Fibroblast of villous mesenchyme (primary cell): ENCODE results near the gene ZDHHC4. TPM values are rescaled to one million over a fixed set of nuclear protein-coding genes. Genes with fewer than 3 reads are reported as not detected.

Source experiments
- DNase-seq: peaks from one replicate; pipeline ENCODE4 v3.0.0-alpha.2; 2010; ENCODE audit warnings: low read depth
- H3K4me3 ChIP-seq: 2 replicates; pipeline ENCODE4 v1.5.1; 2011; ENCODE audit warnings: low read depth, mild to moderate bottlenecking, low read length
- CTCF ChIP-seq: IDR thresholded peaks from 2 replicates; pipeline ENCODE4 v1.5.1; 2012; ENCODE audit warnings: low read depth, mild to moderate bottlenecking, low read length; ENCODE audit not compliant: insufficient read depth
- total RNA-seq: library from RNA; depleted of rRNA; stranded (reverse); fragments of >200 nt; gene quantifications from 2 replicates; pipeline ENCODE4 v1.2.3, GENCODE V29; 2012

ZDHHC4 gene
- total RNA-seq, 1 donor = 60.5 TPM

- no peak within 1 kb of the TSS for H3K4me3 ChIP-seq
- no peak for TF ChIP-seq CTCF
- DNase-seq = no peak
These were observed 26.2 kb upstream of the ZDHHC4 start, which contains the start of gene GRID2IP for GRCh38 chr7:6551016-6551511. GRID2IP (minus strand) TSS chr7:6551461; CDS start chr7:6551436, 25 bp downstream.

GRCh38 chr7:6553448-6554044, 23.7 kb upstream of the ZDHHC4 start:
- no peak for DNase-seq
- H3K4me3 ChIP-seq = no peak overlapping the region
- peak; percentile 13 for TF ChIP-seq CTCF

- DNase-seq = no peak
- H3K4me3 ChIP-seq = no peak overlapping the region
- TF ChIP-seq CTCF = no peak
These were observed 22.4 kb upstream of the ZDHHC4 start for GRCh38 chr7:6554848-6555247.

GRCh38 chr7:6556196-6556595, 21.1 kb upstream of the ZDHHC4 start:
- no peak for TF ChIP-seq CTCF
- no peak for DNase-seq
- H3K4me3 ChIP-seq = no peak overlapping the region

GRCh38 chr7:6558837-6559236, 18.4 kb upstream of the ZDHHC4 start:
- peak; percentile 54 for TF ChIP-seq CTCF

GRCh38 chr7:6559896-6560295, 17.4 kb upstream of the ZDHHC4 start:
- TF ChIP-seq CTCF = no peak
- no peak overlapping the region for H3K4me3 ChIP-seq
- DNase-seq = no peak

More at GRCh38 chr7:6558837-6559236, 18.4 kb upstream of the ZDHHC4 start:
- DNase-seq = peak; percentile 34
- no peak overlapping the region for H3K4me3 ChIP-seq

- TF ChIP-seq CTCF = no peak
- no peak for DNase-seq
- H3K4me3 ChIP-seq = no peak overlapping the region
These were observed 15.1 kb upstream of the ZDHHC4 start for GRCh38 chr7:6562106-6562505.
